GM13976 (cell line): Measurements from ENCODE around the gene MEIS3.

Experiments used
- DNase-seq: peaks from one replicate; pipeline ENCODE4 v3.0.0; 2012; ENCODE audit warnings: low spot score
- CTCF ChIP-seq: IDR thresholded peaks from 2 replicates; pipeline ENCODE4 v1.5.1; 2012; ENCODE audit warnings: borderline replicate concordance, mild to moderate bottlenecking; ENCODE audit not compliant: insufficient read depth; ENCODE audit errors: extremely low read depth, missing control alignments, control extremely low read depth
- in situ Hi-C: fragments of 300-500 bp; cut with MboI; formaldehyde crosslinking; loops from one replicate; pipeline ENCODE4 v1.12.0; 2022; ENCODE audit warnings: low sequenced_read_pairs, mixed read lengths, inconsistent platforms; ENCODE audit not compliant: unreplicated experiment

Gene MEIS3

GRCh38 chr19:47419030-47419783 is at the start of gene MEIS3:
TSS of gene MEIS3 (minus strand) at chr19:47419527. CDS start at chr19:47419081, 446 bp downstream.
- in situ Hi-C loops, result loop anchor here (10.0 kb wide), 1 partner anchor 124 kb away; no protein-coding TSS in a partner anchor
- no peak for TF ChIP-seq CTCF
- no peak for DNase-seq

- in situ Hi-C loops, result no loop called here
- TF ChIP-seq CTCF, result no peak
- no peak for DNase-seq
These were observed 48.6 kb upstream of the MEIS3 start for GRCh38 chr19:47467914-47468313.

GRCh38 chr19:47465957-47466356 is 46.6 kb upstream of the MEIS3 start:
- DNase-seq, result no peak
- no peak for TF ChIP-seq CTCF
- in situ Hi-C loops, result no loop called here

GRCh38 chr19:47464675-47465419 is 45.5 kb upstream of the MEIS3 start:
- DNase-seq, result no peak
- TF ChIP-seq CTCF, result no peak
- in situ Hi-C loops, result no loop called here

GRCh38 chr19:47461876-47462275 is 42.5 kb upstream of the MEIS3 start:
- in situ Hi-C loops, result no loop called here
- no peak for DNase-seq
- TF ChIP-seq CTCF, result no peak

- in situ Hi-C loops, result no loop called here
- no peak for DNase-seq
- TF ChIP-seq CTCF, result no peak
These were observed 40.1 kb upstream of the MEIS3 start for GRCh38 chr19:47459477-47459876.
